KOPT-K1 (cell line): Measurements from ENCODE around the gene TNFAIP8L2.
A peak's percentile ranks its signal among the peaks of the same experiment; 100 is the strongest.
"Not testable (repeated sequence)": the region's sequence is repeated elsewhere in the genome, so short reads cannot be mapped to it uniquely, and the experiment has no call there.

Experiments
- H3K27ac ChIP-seq: fragments of 200-600 bp; sonication (generic); 2 replicates; pipeline ENCODE4 v1.5.1; 2016; ENCODE audit warnings: antibody characterized with exemption, mild to moderate bottlenecking, low read depth, low read length; ENCODE audit not compliant: poor library complexity, severe bottlenecking
- H3K36me3 ChIP-seq: fragments of 200-600 bp; sonication (generic); 2 replicates; pipeline ENCODE4 v1.5.1; 2017; ENCODE audit warnings: antibody characterized with exemption, mild to moderate bottlenecking, low read length, moderate library complexity; ENCODE audit not compliant: insufficient read depth
- H3K9me3 ChIP-seq: fragments of 200-600 bp; sonication (generic); 2 replicates; pipeline ENCODE4 v1.5.1; 2017; ENCODE audit warnings: antibody characterized with exemption, low read length, mild to moderate bottlenecking; ENCODE audit not compliant: insufficient read depth, poor library complexity, severe bottlenecking

Gene TNFAIP8L2

GRCh38 chr1:151165281-151165737 is 8.9 kb downstream of the TNFAIP8L2 start:
- H3K9me3 ChIP-seq: no peaks in the 10 kb centered on the region
- peak overlapping the region; percentile 76 for H3K27ac ChIP-seq
- peaks cover 42% of the 10 kb centered on the region for H3K36me3 ChIP-seq

- Histone ChIP-seq H3K36me3 (peaks cover 42% of the 10 kb centered on the region), H3K27ac (peak within 1 kb of the TSS; percentile 76)
These were observed 9.5 kb downstream of the TNFAIP8L2 start, which contains the start of the genes LYSMD1 and SCNM1 for GRCh38 chr1:151165738-151166504. TSS of gene LYSMD1 (minus strand) at chr1:151165902. CDS start at chr1:151165258, 644 bp downstream. TSS of gene SCNM1 (plus strand) at chr1:151166144. CDS start at chr1:151166153, 9 bp downstream.

DNA sequence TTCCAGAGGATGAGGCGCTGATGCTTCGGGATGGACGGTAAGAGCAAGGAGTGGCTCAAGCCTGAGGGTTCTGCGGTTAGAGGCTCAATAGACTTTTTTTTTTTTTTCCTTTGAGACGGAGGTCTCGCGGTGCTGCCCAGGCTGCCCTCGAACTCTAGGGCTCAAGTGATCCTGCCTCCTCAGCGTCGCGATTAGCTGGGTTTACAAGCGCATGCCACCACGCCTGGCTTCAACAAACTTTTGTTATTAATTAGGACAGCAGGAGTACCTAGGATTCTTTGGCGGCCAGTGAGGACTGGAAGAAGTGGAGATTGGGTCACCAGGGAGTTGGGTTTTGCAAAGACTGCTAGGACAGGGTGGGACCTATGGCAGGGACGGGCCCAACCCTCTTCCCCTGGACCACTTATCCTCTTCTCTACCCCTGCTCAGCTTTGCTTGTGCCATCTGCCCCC is 10.1 kb downstream of the TNFAIP8L2 start:
- peaks cover 44% of the 10 kb centered on the region for H3K36me3 ChIP-seq
- H3K9me3 ChIP-seq: no peaks in the 10 kb centered on the region
- H3K27ac ChIP-seq: peak overlapping the region; percentile 76

More at GRCh38 chr1:151165738-151166504, 9.5 kb downstream of the TNFAIP8L2 start, which contains the start of the genes LYSMD1 and SCNM1:
- H3K9me3 ChIP-seq: no peaks in the 10 kb centered on the region

- H3K36me3 ChIP-seq: peaks cover 48% of the 10 kb centered on the region
- peak overlapping the region; percentile 76 for H3K27ac ChIP-seq
- no peaks in the 10 kb centered on the region for H3K9me3 ChIP-seq
These were observed 10.7 kb downstream of the TNFAIP8L2 start for GRCh38 chr1:151167116-151167515.

GRCh38 chr1:151171190-151171589 is 14.7 kb downstream of the TNFAIP8L2 start:
- no peak overlapping the region for H3K27ac ChIP-seq
- no peaks in the 10 kb centered on the region for H3K9me3 ChIP-seq
- peaks cover 77% of the 10 kb centered on the region for H3K36me3 ChIP-seq

DNA sequence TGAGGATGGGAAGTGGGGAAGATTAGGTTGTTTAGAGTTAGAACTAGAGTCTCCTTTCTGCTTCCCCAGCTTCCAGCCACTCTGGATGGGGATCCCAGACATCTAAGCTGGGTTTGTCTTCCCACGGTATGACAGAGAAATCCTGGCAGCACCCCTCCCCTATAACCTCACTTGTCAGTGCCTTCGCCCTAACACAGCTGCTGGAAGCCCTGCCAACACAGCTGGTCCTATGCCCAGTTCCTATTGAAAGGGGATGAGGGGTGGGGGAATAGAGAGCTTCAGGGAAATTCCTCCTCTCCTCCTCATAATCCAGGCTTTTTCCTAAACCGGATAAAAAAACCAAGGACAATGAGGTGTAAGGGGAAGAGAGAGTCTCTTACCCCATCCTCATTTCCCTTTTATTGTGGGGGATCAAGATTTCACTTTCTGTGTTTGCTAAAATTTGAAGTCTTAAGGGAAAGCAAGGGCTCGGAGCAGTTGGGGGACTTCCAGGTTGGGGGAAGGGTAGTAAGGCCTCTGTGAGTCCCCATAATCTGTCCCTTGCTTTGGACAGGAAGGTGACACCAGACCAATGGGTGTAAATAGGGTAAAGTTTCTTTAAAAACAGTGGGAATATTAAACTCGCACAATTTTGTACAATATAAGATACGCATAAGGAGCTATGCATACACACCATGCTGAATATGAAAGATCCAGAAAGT is 18.7 kb downstream of the TNFAIP8L2 start:
- peaks cover 88% of the 10 kb centered on the region for H3K36me3 ChIP-seq
- no peaks in the 10 kb centered on the region for H3K9me3 ChIP-seq
- H3K27ac ChIP-seq: no peak overlapping the region

DNA sequence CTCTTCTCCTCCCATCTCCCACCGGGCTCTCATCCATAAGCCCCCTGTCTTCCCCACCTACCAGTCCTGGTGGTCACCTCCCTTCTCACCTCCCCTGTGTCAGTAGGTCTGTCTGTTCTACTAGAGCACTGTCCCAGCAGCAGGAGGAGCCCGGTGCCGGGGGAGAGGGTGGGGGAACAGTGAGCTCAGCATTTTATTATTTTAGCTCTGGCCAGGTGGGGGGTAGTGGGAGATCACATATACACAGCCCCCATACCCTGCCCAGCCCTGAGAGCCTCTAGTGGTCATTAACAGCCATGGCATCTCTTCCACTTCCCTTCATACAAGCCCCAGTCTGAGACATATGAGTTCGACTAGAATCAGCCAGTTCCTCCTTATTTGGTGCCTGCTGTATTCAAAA is 19.4 kb downstream of the TNFAIP8L2 start, which contains the start of gene TMOD4:
TSS of gene TMOD4 (minus strand) at position 119 of the 400 bp plus-strand sequence. CDS start 1,106 bp downstream, outside the sequence.
- no peaks in the 10 kb centered on the region for H3K9me3 ChIP-seq
- no peak within 1 kb of the TSS for H3K27ac ChIP-seq
- H3K36me3 ChIP-seq: peaks cover 88% of the 10 kb centered on the region

- Histone ChIP-seq H3K36me3 (peaks cover 88% of the 10 kb centered on the region), H3K27ac (no peak overlapping the region), H3K9me3 (no peaks in the 10 kb centered on the region)
These were observed 20.1 kb downstream of the TNFAIP8L2 start for GRCh38 chr1:151176514-151177045.

DNA sequence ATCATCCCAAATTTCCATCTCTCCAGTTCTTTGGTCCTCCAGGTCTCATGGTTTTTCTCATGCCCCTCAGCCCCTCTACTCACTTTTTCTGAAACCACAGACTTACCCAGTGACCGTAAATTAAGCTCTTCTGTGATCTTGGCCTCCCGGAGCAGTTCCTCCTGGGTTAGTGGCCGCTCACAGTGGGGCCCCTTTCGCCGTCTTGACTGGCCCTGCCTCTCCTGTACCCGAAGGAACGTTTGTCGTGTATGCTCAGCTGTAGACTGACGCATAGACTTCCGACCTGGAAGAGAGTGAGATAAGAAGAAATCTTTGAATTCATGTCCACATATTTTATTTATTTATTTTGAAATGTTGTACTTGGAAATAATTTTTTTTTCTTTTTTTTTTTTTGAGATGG is 27.8 kb downstream of the TNFAIP8L2 start:
- no peak overlapping the region for H3K27ac ChIP-seq
- H3K9me3 ChIP-seq: no peaks in the 10 kb centered on the region
- peaks cover 68% of the 10 kb centered on the region for H3K36me3 ChIP-seq

DNA sequence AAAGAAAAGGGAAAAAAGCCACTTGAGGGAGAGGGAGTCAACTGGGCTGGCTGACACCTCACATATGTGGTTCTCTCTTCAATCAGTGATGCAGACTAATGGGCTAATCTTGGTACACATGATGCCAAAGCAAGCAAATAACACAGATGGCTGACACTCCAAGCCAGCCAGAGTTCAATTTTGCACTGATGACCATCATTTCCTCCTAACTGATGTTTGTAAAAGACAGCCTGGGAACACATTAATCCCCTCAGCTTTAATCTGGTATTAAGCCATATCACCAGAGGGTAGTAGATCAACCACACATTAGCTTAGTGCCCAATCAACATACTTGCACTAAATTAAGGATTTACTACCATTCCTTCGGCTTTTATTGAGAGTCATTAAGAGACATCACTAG is 30.8 kb downstream of the TNFAIP8L2 start:
- no peak overlapping the region for H3K27ac ChIP-seq
- no peaks in the 10 kb centered on the region for H3K9me3 ChIP-seq
- H3K36me3 ChIP-seq: peaks cover 38% of the 10 kb centered on the region

- not testable (repeated sequence) for H3K9me3 ChIP-seq
- peaks cover 24% of the 10 kb centered on the region for H3K36me3 ChIP-seq
- H3K27ac ChIP-seq: peak overlapping the region; percentile 76
These were observed 32.2 kb downstream of the TNFAIP8L2 start for GRCh38 chr1:151188667-151189066.

GRCh38 chr1:151189637-151190445 is 33.4 kb downstream of the TNFAIP8L2 start, which contains the start of gene VPS72:
TSS of gene VPS72 (minus strand) at chr1:151190197. CDS start at chr1:151190121, 76 bp downstream.
- Histone ChIP-seq H3K27ac (peak within 1 kb of the TSS; percentile 76), H3K9me3 (no peaks in the 10 kb centered on the region), H3K36me3 (peaks cover 12% of the 10 kb centered on the region)

DNA sequence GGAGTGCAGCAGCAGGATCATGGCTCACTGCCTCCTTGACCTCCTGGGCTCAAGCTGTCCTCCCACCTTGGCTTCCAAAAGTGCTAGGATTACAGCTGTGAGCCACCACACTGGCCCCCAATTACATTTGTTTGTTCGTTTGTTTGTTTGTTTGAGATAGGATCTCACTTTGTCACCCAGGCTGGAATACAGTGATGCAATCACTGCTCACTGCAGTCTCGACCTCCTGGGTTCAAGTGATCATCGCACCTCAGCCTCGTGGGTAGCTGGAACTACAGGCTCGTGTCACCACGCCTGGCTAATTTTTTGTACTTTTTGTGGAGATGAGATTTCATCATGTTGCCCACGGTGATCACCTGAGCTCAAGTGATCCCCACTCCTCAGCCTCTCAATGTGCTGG is 35.6 kb downstream of the TNFAIP8L2 start:
- no peak overlapping the region for H3K27ac ChIP-seq
- H3K9me3 ChIP-seq: no peaks in the 10 kb centered on the region

GRCh38 chr1:151193304-151193703 is 36.9 kb downstream of the TNFAIP8L2 start:
- Histone ChIP-seq H3K27ac (no peak overlapping the region), H3K9me3 (no peaks in the 10 kb centered on the region), H3K36me3 (no peaks in the 10 kb centered on the region)

More for the DNA sequence above, 35.6 kb downstream of the TNFAIP8L2 start:
- no peaks in the 10 kb centered on the region for H3K36me3 ChIP-seq
